Measurements from ENCODE around the gene C16orf54. TPM values are rescaled to one million over a fixed set of nuclear protein-coding genes. Genes with fewer than 3 reads are reported as not detected.
"Not testable (repeated sequence)": the region's sequence is repeated elsewhere in the genome, so short reads cannot be mapped to it uniquely, and the experiment has no call there.

The C16orf54 gene
- total RNA-seq, 1 experiment from 2014 or later, result not detected

DNA sequence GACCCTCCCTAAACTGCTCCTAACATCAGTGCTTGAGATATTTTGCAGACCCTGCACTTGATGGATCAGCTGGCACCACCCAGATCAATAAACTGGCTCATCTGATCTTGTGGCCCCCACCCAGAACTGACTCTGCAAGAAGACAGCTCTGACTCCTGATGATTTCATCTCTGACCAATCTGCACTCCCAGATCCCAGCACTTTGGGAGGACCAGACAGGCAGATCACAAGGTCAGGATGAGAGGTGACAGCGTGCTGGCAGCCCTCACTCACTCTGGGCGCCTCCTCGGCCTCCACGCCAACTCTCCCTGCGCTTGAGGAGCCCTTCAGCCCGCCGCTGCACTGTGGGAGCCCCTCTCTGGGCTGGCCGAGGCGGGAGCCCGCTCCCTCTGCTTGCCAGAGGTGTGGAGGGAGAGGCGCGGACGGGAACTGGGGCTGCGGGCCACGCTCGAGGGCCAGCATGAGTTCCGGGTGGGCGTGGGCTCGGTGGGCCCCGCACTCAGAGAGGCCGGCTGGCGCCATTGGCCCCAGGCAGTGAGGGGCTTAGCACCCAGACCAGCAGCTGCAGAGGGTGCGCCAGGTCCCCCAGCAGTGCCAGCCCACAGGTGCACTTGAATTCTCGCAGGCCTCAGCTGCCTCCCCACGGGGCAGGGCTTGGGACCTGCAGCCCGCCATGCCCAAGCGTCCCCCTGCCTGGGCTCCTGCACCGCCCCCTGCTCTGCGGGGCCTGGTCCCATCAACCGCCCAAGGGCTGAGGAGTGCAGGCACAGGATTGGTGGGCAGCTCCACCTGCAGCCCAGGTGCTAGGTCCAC is 2.4 kb upstream of the C16orf54 start:
- no peak overlapping the region for H3K23ac ChIP-seq (ENCODE audit: insufficient read length, low read depth, low read length)
- H3K9me3 ChIP-seq (ENCODE audit: control insufficient read depth, low read depth, low read length), result no peaks in the 10 kb centered on the region
- H3K27me3 ChIP-seq (ENCODE audit: insufficient read depth, low read length), result no peaks in the 10 kb centered on the region
- no peak overlapping the region for H2AFZ ChIP-seq (ENCODE audit: low read length)
- H3K18ac ChIP-seq (ENCODE audit: insufficient read length, low read depth, low read length), result no peak overlapping the region
- no peak overlapping the region for H4K8ac ChIP-seq (replicated peaks; ENCODE audit: insufficient read length, low read depth, low read length)
- H3K27ac Mint-ChIP-seq, result no peak overlapping the region
- no peak overlapping the region for H3K27ac ChIP-seq (ENCODE audit: insufficient read length, low read depth, low read length)
- no peak overlapping the region for H3K9ac ChIP-seq (ENCODE audit: extremely low read depth, insufficient read length, low read length)
- H3K4me2 ChIP-seq (ENCODE audit: insufficient read depth, insufficient read length, low read length), result no peak overlapping the region
- H3T11ph ChIP-seq (ENCODE audit: low read length), result no peak overlapping the region
- no peaks in the 10 kb centered on the region for H3K79me2 ChIP-seq (ENCODE audit: insufficient read depth, low read length)
- no peaks in the 10 kb centered on the region for H3K23me2 ChIP-seq (ENCODE audit: insufficient read length, low read depth, low read length, poor library complexity, severe bottlenecking)
- no peak overlapping the region for H2BK120ac ChIP-seq (ENCODE audit: low read depth, low read length, poor library complexity, severe bottlenecking)
- H3K14ac ChIP-seq (ENCODE audit: insufficient read depth, low read length), result no peak overlapping the region; the same call in 1 of the 2 replicates
- no peak overlapping the region for H3K4me3 Mint-ChIP-seq
- no CpG with 5 or more reads among the region's 30 CpGs for WGBS (ENCODE audit: extremely low coverage, insufficient read length, low lambda C conversion rate)
- no peak for DNase-seq
- H3K79me1 ChIP-seq (ENCODE audit: insufficient read depth, low read depth, low read length, poor library complexity, severe bottlenecking), result no peaks in the 10 kb centered on the region
- no peak overlapping the region for H3K4ac ChIP-seq (ENCODE audit: low read depth, low read length)
- H3K36me3 Mint-ChIP-seq (ENCODE audit: insufficient read depth in 1 of 3, low read depth in 3 of 3), result peaks cover 15 to 21% (median 18%) of the 10 kb centered on the region in 3 experiments
- H4K5ac ChIP-seq (ENCODE audit: insufficient read length, low read depth, low read length), result no peak overlapping the region
- no peaks in the 10 kb centered on the region for H3K4me1 ChIP-seq (ENCODE audit: insufficient read depth, low read length)
- no peaks in the 10 kb centered on the region for H4K20me1 ChIP-seq (ENCODE audit: control insufficient read depth, insufficient read depth, insufficient read length)
- H2AK5ac ChIP-seq (ENCODE audit: insufficient read length, low read length), result no peak overlapping the region
- no peak overlapping the region for H2BK20ac ChIP-seq (ENCODE audit: low read depth, low read length, poor library complexity, severe bottlenecking)
- no peak overlapping the region for H2BK5ac ChIP-seq (ENCODE audit: insufficient read length, low read length)
- no peak overlapping the region for H2BK15ac ChIP-seq (ENCODE audit: low read depth, low read length)
- H3K4me1 Mint-ChIP-seq, result peaks cover 0 to 16% of the 10 kb centered on the region in 2 experiments; a peak in 3 of 4 replicates
- no peak for TF ChIP-seq CTCF (conservative IDR thresholded peaks at IDR 0.05)
- H4K91ac ChIP-seq (ENCODE audit: insufficient read length, low read depth, low read length), result no peak overlapping the region
- peaks cover 3% of the 10 kb centered on the region for H3K27me3 Mint-ChIP-seq (ENCODE audit: low read depth)
- peaks cover 9 to 19% of the 10 kb centered on the region in 2 experiments; a peak in 4 of 5 replicates for H3K9me3 Mint-ChIP-seq
- H3K56ac ChIP-seq (ENCODE audit: insufficient read length, low read depth, low read length), result no peak overlapping the region
- no peak overlapping the region for H2BK12ac ChIP-seq (ENCODE audit: insufficient read length, low read depth, low read length)

DNA sequence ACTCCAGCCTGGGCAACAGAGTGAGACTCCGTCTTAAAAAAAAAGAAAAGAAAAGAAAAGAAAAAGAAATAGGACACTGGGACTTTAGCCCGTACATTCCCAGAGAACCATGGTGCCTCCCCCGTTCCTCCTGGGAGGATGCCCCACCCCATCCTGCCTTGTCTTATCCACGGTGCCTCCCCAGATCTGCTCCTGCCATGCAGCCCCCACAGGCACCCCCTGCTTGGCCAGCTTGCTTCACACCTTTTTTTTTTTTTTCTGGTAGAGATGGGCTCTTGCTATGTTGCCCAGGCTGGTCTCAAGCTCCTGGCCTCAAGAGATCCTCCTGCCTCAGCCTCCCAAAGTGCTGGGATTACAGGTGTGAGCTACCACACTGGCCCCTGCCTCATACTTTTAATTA is 728 bp upstream of the C16orf54 start:
- not testable (repeated sequence) for H4K20me1 ChIP-seq (ENCODE audit: control insufficient read depth, insufficient read depth, insufficient read length); H3K23me2 ChIP-seq (ENCODE audit: insufficient read length, low read depth, low read length, poor library complexity, severe bottlenecking); H3K4ac ChIP-seq (ENCODE audit: low read depth, low read length); H3K9ac ChIP-seq (ENCODE audit: extremely low read depth, insufficient read length, low read length); H3K27ac ChIP-seq (ENCODE audit: insufficient read length, low read depth, low read length); H3K4me3 Mint-ChIP-seq; H3K23ac ChIP-seq (ENCODE audit: insufficient read length, low read depth, low read length); H3K18ac ChIP-seq (ENCODE audit: insufficient read length, low read depth, low read length); H3K27me3 ChIP-seq (ENCODE audit: insufficient read depth, low read length); H3K4me1 ChIP-seq (ENCODE audit: insufficient read depth, low read length); H2BK15ac ChIP-seq (ENCODE audit: low read depth, low read length); H4K91ac ChIP-seq (ENCODE audit: insufficient read length, low read depth, low read length); H3K4me2 ChIP-seq (ENCODE audit: insufficient read depth, insufficient read length, low read length); H3K27ac Mint-ChIP-seq; H2AFZ ChIP-seq (ENCODE audit: low read length); H3T11ph ChIP-seq (ENCODE audit: low read length); H2BK120ac ChIP-seq (ENCODE audit: low read depth, low read length, poor library complexity, severe bottlenecking); H3K14ac ChIP-seq (ENCODE audit: insufficient read depth, low read length); H2AK5ac ChIP-seq (ENCODE audit: insufficient read length, low read length); H3K79me2 ChIP-seq (ENCODE audit: insufficient read depth, low read length); DNase-seq; H3K9me3 ChIP-seq (ENCODE audit: control insufficient read depth, low read depth, low read length); H3K56ac ChIP-seq (ENCODE audit: insufficient read length, low read depth, low read length); H2BK5ac ChIP-seq (ENCODE audit: insufficient read length, low read length); H3K27me3 Mint-ChIP-seq (ENCODE audit: low read depth); H2BK20ac ChIP-seq (ENCODE audit: low read depth, low read length, poor library complexity, severe bottlenecking); H2BK12ac ChIP-seq (ENCODE audit: insufficient read length, low read depth, low read length); H3K79me1 ChIP-seq (ENCODE audit: insufficient read depth, low read depth, low read length, poor library complexity, severe bottlenecking); H4K5ac ChIP-seq (ENCODE audit: insufficient read length, low read depth, low read length); H4K8ac ChIP-seq (replicated peaks; ENCODE audit: insufficient read length, low read depth, low read length)
- WGBS (ENCODE audit: extremely low coverage, insufficient read length, low lambda C conversion rate), result no CpG with 5 or more reads among the region's 4 CpGs
- H3K4me1 Mint-ChIP-seq, result peaks cover 0 to 16% of the 10 kb centered on the region in 2 experiments; a peak in 3 of 4 replicates
- peaks cover 15 to 25% (median 21%) of the 10 kb centered on the region in 3 experiments for H3K36me3 Mint-ChIP-seq (ENCODE audit: insufficient read depth in 1 of 3, low read depth in 3 of 3)
- peaks cover 9 to 19% of the 10 kb centered on the region in 2 experiments; a peak in 4 of 5 replicates for H3K9me3 Mint-ChIP-seq

Data from H9 (cell line).